ENCODE results near the gene CTRL. TPM values are rescaled to one million over a fixed set of nuclear protein-coding genes. Genes with fewer than 3 reads are reported as not detected.

Gene CTRL
- total RNA-seq, 1 donor from 2014 or later, result 1.2 TPM

GRCh38 chr16:67886387-67886786 lies 45.3 kb downstream of the CTRL start:
- peaks cover 11% of the 10 kb centered on the region for H3K36me3 ChIP-seq (ENCODE audit: insufficient read depth, low read length)
- DNase-seq (ENCODE audit: low read depth), result no peak
- peaks cover 16% of the 10 kb centered on the region for H3K36me3 Mint-ChIP-seq (ENCODE audit: low read depth, unreplicated experiment)
- H3K79me2 ChIP-seq (ENCODE audit: insufficient read depth, low read length), result no peaks in the 10 kb centered on the region
- FAIRE-seq, result no peak
- no peak overlapping the region for H3K27ac ChIP-seq (ENCODE audit: low read depth, low read length)
- no peaks in the 10 kb centered on the region for H3K27me3 ChIP-seq (ENCODE audit: insufficient read depth, low read length)
- no peaks in the 10 kb centered on the region for H3K9me3 ChIP-seq (ENCODE audit: insufficient read depth, low read depth, low read length)
- H3K4me2 ChIP-seq (ENCODE audit: low read length), result no peak overlapping the region
- no peaks in the 10 kb centered on the region for H3K9me3 Mint-ChIP-seq (ENCODE audit: unreplicated experiment)
- H2AFZ ChIP-seq (ENCODE audit: low read depth, low read length), result no peak overlapping the region
- peaks cover 31% of the 10 kb centered on the region for H4K20me1 ChIP-seq (ENCODE audit: insufficient read depth, low read length)
- no peak overlapping the region for H3K4me3 Mint-ChIP-seq (ENCODE audit: unreplicated experiment)
- H3K27me3 Mint-ChIP-seq (ENCODE audit: low read depth, unreplicated experiment), result no peaks in the 10 kb centered on the region
- no peak overlapping the region for H3K27ac Mint-ChIP-seq (ENCODE audit: unreplicated experiment)
- no peak overlapping the region for H3K4me3 ChIP-seq (ENCODE audit: insufficient read depth, low read depth, low read length)
- peaks cover 7% of the 10 kb centered on the region for H3K4me1 Mint-ChIP-seq (ENCODE audit: low read depth, unreplicated experiment)
- peaks cover 6% of the 10 kb centered on the region for H3K4me1 ChIP-seq (ENCODE audit: insufficient read depth, low read length)
- no peak for TF ChIP-seq CTCF (IDR thresholded peaks at IDR 0.05; ENCODE audit: insufficient read depth, low read depth, low read length)
- TF ChIP-seq EZH2 (IDR thresholded peaks at IDR 0.05; ENCODE audit: insufficient read depth, low read length), result no peak
- H3K9ac ChIP-seq (ENCODE audit: low read length), result no peak overlapping the region

GRCh38 chr16:67885976-67886375 lies 45.7 kb downstream of the CTRL start:
- no peaks in the 10 kb centered on the region for H3K9me3 ChIP-seq (ENCODE audit: insufficient read depth, low read depth, low read length)
- H3K4me1 Mint-ChIP-seq (ENCODE audit: low read depth, unreplicated experiment), result peaks cover 7% of the 10 kb centered on the region
- H3K27me3 Mint-ChIP-seq (ENCODE audit: low read depth, unreplicated experiment), result no peaks in the 10 kb centered on the region
- no peak overlapping the region for H3K4me3 ChIP-seq (ENCODE audit: insufficient read depth, low read depth, low read length)
- H3K4me2 ChIP-seq (ENCODE audit: low read length), result no peak overlapping the region
- TF ChIP-seq CTCF (IDR thresholded peaks at IDR 0.05; ENCODE audit: insufficient read depth, low read depth, low read length), result no peak
- TF ChIP-seq EZH2 (IDR thresholded peaks at IDR 0.05; ENCODE audit: insufficient read depth, low read length), result no peak
- H3K9me3 Mint-ChIP-seq (ENCODE audit: unreplicated experiment), result no peaks in the 10 kb centered on the region
- H3K9ac ChIP-seq (ENCODE audit: low read length), result no peak overlapping the region
- H3K79me2 ChIP-seq (ENCODE audit: insufficient read depth, low read length), result no peaks in the 10 kb centered on the region
- FAIRE-seq, result no peak
- H3K27me3 ChIP-seq (ENCODE audit: insufficient read depth, low read length), result no peaks in the 10 kb centered on the region
- no peak overlapping the region for H2AFZ ChIP-seq (ENCODE audit: low read depth, low read length)
- no peak for DNase-seq (ENCODE audit: low read depth)
- no peak overlapping the region for H3K4me3 Mint-ChIP-seq (ENCODE audit: unreplicated experiment)
- peaks cover 6% of the 10 kb centered on the region for H3K4me1 ChIP-seq (ENCODE audit: insufficient read depth, low read length)
- no peak overlapping the region for H3K27ac ChIP-seq (ENCODE audit: low read depth, low read length)
- peaks cover 34% of the 10 kb centered on the region for H4K20me1 ChIP-seq (ENCODE audit: insufficient read depth, low read length)
- H3K36me3 Mint-ChIP-seq (ENCODE audit: low read depth, unreplicated experiment), result peaks cover 16% of the 10 kb centered on the region
- peaks cover 16% of the 10 kb centered on the region for H3K36me3 ChIP-seq (ENCODE audit: insufficient read depth, low read length)
- H3K27ac Mint-ChIP-seq (ENCODE audit: unreplicated experiment), result no peak overlapping the region

GRCh38 chr16:67885545-67885944 lies 46.1 kb downstream of the CTRL start:
- H3K27ac ChIP-seq (ENCODE audit: low read depth, low read length), result no peak overlapping the region
- H3K4me1 ChIP-seq (ENCODE audit: insufficient read depth, low read length), result peaks cover 6% of the 10 kb centered on the region
- DNase-seq (ENCODE audit: low read depth) (no peak), FAIRE-seq (no peak)
- TF ChIP-seq EZH2 (IDR thresholded peaks at IDR 0.05; ENCODE audit: insufficient read depth, low read length) (no peak), CTCF (IDR thresholded peaks at IDR 0.05; ENCODE audit: insufficient read depth, low read depth, low read length) (no peak)
- no peak overlapping the region for H3K9ac ChIP-seq (ENCODE audit: low read length)
- H3K36me3 ChIP-seq (ENCODE audit: insufficient read depth, low read length), result peaks cover 16% of the 10 kb centered on the region
- H4K20me1 ChIP-seq (ENCODE audit: insufficient read depth, low read length), result peaks cover 36% of the 10 kb centered on the region
- H3K4me3 ChIP-seq (ENCODE audit: insufficient read depth, low read depth, low read length), result no peak overlapping the region
- no peaks in the 10 kb centered on the region for H3K9me3 Mint-ChIP-seq (ENCODE audit: unreplicated experiment)
- H3K27me3 Mint-ChIP-seq (ENCODE audit: low read depth, unreplicated experiment), result no peaks in the 10 kb centered on the region
- no peak overlapping the region for H3K4me2 ChIP-seq (ENCODE audit: low read length)
- H2AFZ ChIP-seq (ENCODE audit: low read depth, low read length), result no peak overlapping the region
- H3K27me3 ChIP-seq (ENCODE audit: insufficient read depth, low read length), result no peaks in the 10 kb centered on the region
- H3K9me3 ChIP-seq (ENCODE audit: insufficient read depth, low read depth, low read length), result no peaks in the 10 kb centered on the region
- peaks cover 16% of the 10 kb centered on the region for H3K36me3 Mint-ChIP-seq (ENCODE audit: low read depth, unreplicated experiment)
- no peaks in the 10 kb centered on the region for H3K79me2 ChIP-seq (ENCODE audit: insufficient read depth, low read length)
- no peak overlapping the region for H3K4me3 Mint-ChIP-seq (ENCODE audit: unreplicated experiment)
- H3K4me1 Mint-ChIP-seq (ENCODE audit: low read depth, unreplicated experiment), result peaks cover 7% of the 10 kb centered on the region
- H3K27ac Mint-ChIP-seq (ENCODE audit: unreplicated experiment), result no peak overlapping the region

All from astrocyte (in vitro differentiated cells and primary cell).